SU-DHL-6 (cell line): ENCODE results near the gene PRKN.

Source experiments
- H2AFZ ChIP-seq: fragments of 200-600 bp; sonication (generic); 2 replicates; pipeline ENCODE4 v1.6.1; 2014; ENCODE audit warnings: low read depth, mild to moderate bottlenecking, moderate library complexity, mixed read lengths, antibody characterized with exemption, low read length; ENCODE audit not compliant: severe bottlenecking
- H3F3A ChIP-seq: fragments of 200-600 bp; shearing (Covaris generic); 2 replicates; pipeline ENCODE4 v1.6.0; 2016; ENCODE audit warnings: antibody characterized with exemption, mild to moderate bottlenecking; ENCODE audit not compliant: insufficient read depth
- H3K27ac ChIP-seq: fragments of 200-600 bp; sonication (generic); 2 replicates; pipeline ENCODE4 v1.5.1; 2016; ENCODE audit warnings: low read depth, mild to moderate bottlenecking, low read length, moderate library complexity, mixed read lengths
- H3K27me3 ChIP-seq: fragments of 200-600 bp; sonication (generic), shearing (Covaris generic); 2 replicates; pipeline ENCODE4 v1.6.0; 2014; ENCODE audit warnings: mild to moderate bottlenecking, low read length
- H3K36me3 ChIP-seq: fragments of 200-600 bp; sonication (generic); 2 replicates; pipeline ENCODE4 v1.6.1; 2014; ENCODE audit warnings: mild to moderate bottlenecking, low read length, mixed read lengths
- H3K4me2 ChIP-seq: fragments of 300-600, 200-600 bp; shearing (Covaris generic), sonication (generic); 2 replicates; pipeline ENCODE4 v1.6.0; 2014; ENCODE audit warnings: low read length, low read depth, mild to moderate bottlenecking; ENCODE audit not compliant: poor library complexity, severe bottlenecking
- H3K4me3 ChIP-seq: fragments of 200-600 bp; sonication (generic); 2 replicates; pipeline ENCODE4 v1.5.1; 2014; ENCODE audit warnings: antibody characterized with exemption, low read length, mild to moderate bottlenecking, mixed read lengths; ENCODE audit not compliant: insufficient read depth, poor library complexity, severe bottlenecking
- H3K79me2 ChIP-seq: fragments of 200-600 bp; sonication (generic); 2 replicates; pipeline ENCODE4 v1.6.1; 2014; ENCODE audit warnings: mild to moderate bottlenecking, low read length, moderate library complexity; ENCODE audit not compliant: insufficient read depth
- H3K9ac ChIP-seq: fragments of 200-600 bp; sonication (generic); 2 replicates; pipeline ENCODE4 v1.7.0; 2014; ENCODE audit warnings: mild to moderate bottlenecking, low read length
- H3K9me2 ChIP-seq: fragments of 200-600 bp; sonication (generic); replicated peaks from 2 replicates; pipeline ENCODE4 v1.6.1; 2014; ENCODE audit warnings: low read length; ENCODE audit not compliant: insufficient read depth
- H3K9me3 ChIP-seq: fragments of 200-600 bp; sonication (generic); 2 replicates; pipeline ENCODE4 v1.6.1; 2014; ENCODE audit warnings: low read length, mixed read lengths; ENCODE audit not compliant: insufficient read depth
- H4K20me1 ChIP-seq: fragments of 200-600 bp; sonication (generic); 2 replicates; pipeline ENCODE4 v1.6.1; 2014; ENCODE audit warnings: low read depth, mild to moderate bottlenecking, antibody characterized with exemption, low read length, moderate library complexity, mixed read lengths
- EZH2phosphoT487 ChIP-seq: fragments of 200-600 bp; sonication (generic), shearing (Covaris generic); conservative IDR thresholded peaks from 2 replicates; pipeline ENCODE4 v1.6.1; 2018; ENCODE audit warnings: mild to moderate bottlenecking, antibody characterized with exemption, low read length, moderate library complexity, mixed read lengths
- TF ChIP-seq, protein P1 (sequence below): fragments of 200-600 bp; sonication (generic); IDR thresholded peaks from one replicate; pipeline ENCODE4 v1.5.1; 2017; ENCODE audit warnings: antibody characterized with exemption, mild to moderate bottlenecking, low read length, moderate library complexity; ENCODE audit not compliant: insufficient read depth, poor library complexity, severe bottlenecking

Gene PRKN

DNA sequence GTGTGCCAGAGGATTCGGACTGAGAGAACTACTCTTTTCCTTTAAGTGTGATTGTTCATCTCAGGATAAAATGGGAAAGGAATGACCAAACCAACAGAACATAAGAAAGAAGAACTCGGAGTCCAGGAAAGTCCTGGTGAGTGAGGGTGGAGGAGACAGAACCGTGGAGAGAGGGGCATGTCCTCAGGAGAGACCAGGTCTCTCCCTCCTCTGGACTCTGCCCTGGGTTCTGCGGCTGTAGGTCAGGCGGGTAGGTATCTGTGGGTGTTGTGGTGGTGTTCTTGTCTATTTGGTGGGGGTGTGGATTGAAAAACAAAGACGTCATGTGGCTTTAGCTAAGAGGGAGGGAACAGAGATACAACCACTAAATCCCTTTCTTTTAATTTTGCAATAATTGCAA lies 1424.6 kb downstream of the PRKN start:
- no peak overlapping the region for H3K27ac ChIP-seq
- no peak for TF ChIP-seq EZH2phosphoT487
- TF ChIP-seq, protein P1, sequence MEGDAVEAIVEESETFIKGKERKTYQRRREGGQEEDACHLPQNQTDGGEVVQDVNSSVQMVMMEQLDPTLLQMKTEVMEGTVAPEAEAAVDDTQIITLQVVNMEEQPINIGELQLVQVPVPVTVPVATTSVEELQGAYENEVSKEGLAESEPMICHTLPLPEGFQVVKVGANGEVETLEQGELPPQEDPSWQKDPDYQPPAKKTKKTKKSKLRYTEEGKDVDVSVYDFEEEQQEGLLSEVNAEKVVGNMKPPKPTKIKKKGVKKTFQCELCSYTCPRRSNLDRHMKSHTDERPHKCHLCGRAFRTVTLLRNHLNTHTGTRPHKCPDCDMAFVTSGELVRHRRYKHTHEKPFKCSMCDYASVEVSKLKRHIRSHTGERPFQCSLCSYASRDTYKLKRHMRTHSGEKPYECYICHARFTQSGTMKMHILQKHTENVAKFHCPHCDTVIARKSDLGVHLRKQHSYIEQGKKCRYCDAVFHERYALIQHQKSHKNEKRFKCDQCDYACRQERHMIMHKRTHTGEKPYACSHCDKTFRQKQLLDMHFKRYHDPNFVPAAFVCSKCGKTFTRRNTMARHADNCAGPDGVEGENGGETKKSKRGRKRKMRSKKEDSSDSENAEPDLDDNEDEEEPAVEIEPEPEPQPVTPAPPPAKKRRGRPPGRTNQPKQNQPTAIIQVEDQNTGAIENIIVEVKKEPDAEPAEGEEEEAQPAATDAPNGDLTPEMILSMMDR, result no peak
- H3K27me3 ChIP-seq, result no peaks in the 10 kb centered on the region
- no peak overlapping the region for H3K4me2 ChIP-seq
- H3K4me3 ChIP-seq, result no peak overlapping the region
- no peaks in the 10 kb centered on the region for H3K36me3 ChIP-seq
- no peak overlapping the region for H2AFZ ChIP-seq
- no peak overlapping the region for H3K9ac ChIP-seq
- no peaks in the 10 kb centered on the region for H3K9me3 ChIP-seq
- H4K20me1 ChIP-seq, result no peaks in the 10 kb centered on the region
- no peaks in the 10 kb centered on the region for H3K9me2 ChIP-seq
- no peaks in the 10 kb centered on the region for H3K79me2 ChIP-seq
- H3F3A ChIP-seq, result no peaks in the 10 kb centered on the region

DNA sequence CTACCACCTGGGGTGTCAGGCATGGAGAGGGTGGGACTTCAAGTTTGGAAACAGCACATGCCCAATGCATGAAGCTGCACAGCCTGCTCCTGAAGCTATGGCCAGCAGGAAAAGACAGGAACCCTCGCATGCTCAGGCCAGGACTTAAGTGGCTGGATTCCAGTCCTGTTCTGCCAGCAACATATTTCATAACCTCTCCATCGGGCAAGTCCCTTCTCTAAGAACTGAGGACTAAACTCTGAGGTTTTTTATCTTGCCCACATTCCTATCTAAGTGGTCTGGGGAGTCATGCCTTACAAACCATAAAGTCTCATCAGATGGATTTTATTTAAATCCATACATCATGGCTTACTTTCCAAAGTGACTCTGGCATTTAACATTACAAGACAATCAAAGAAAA lies 1426.2 kb downstream of the PRKN start:
- no peaks in the 10 kb centered on the region for H4K20me1 ChIP-seq
- no peaks in the 10 kb centered on the region for H3K27me3 ChIP-seq
- no peaks in the 10 kb centered on the region for H3K79me2 ChIP-seq
- no peak overlapping the region for H2AFZ ChIP-seq
- H3K4me2 ChIP-seq, result no peak overlapping the region
- no peaks in the 10 kb centered on the region for H3K9me2 ChIP-seq
- 0 out of 2 replicates have a peak, but pooled peaks cover 3% of the 10 kb centered on the region for H3K9me3 ChIP-seq
- H3K4me3 ChIP-seq, result no peak overlapping the region
- H3K36me3 ChIP-seq, result no peaks in the 10 kb centered on the region
- H3K9ac ChIP-seq, result no peak overlapping the region
- TF ChIP-seq EZH2phosphoT487, result no peak
- TF ChIP-seq, protein P1, result no peak
- no peak overlapping the region for H3K27ac ChIP-seq
- no peaks in the 10 kb centered on the region for H3F3A ChIP-seq

DNA sequence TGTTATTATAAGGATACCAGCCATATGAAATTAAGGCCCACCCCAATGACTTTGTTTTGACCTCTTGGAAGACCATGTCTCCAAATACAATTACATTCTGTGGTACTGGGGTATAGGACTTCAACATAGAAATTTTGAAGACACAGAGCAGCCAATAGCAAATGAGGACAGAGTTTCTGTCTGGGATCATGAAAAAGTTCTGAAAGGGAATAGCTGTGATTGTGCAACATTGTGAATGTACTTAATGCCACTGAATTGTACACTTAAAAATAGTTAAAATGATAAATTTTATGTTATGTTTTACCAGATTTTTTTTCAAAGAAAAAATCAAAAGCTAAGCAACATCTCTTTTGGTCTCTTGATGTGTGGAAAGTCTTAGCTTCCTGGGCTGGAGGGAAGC lies 1426.7 kb downstream of the PRKN start:
- Histone ChIP-seq H3K4me2 (no peak overlapping the region), H4K20me1 (no peaks in the 10 kb centered on the region), H3K9me2 (no peaks in the 10 kb centered on the region), H3K27me3 (no peaks in the 10 kb centered on the region), H2AFZ (no peak overlapping the region), H3K79me2 (no peaks in the 10 kb centered on the region), H3K9ac (no peak overlapping the region), H3K9me3 (0 out of 2 replicates have a peak, but pooled peaks cover 3% of the 10 kb centered on the region), H3F3A (no peaks in the 10 kb centered on the region), H3K36me3 (no peaks in the 10 kb centered on the region), H3K27ac (no peak overlapping the region), H3K4me3 (no peak overlapping the region)
- TF ChIP-seq, protein P1, result no peak
- TF ChIP-seq EZH2phosphoT487, result no peak

DNA sequence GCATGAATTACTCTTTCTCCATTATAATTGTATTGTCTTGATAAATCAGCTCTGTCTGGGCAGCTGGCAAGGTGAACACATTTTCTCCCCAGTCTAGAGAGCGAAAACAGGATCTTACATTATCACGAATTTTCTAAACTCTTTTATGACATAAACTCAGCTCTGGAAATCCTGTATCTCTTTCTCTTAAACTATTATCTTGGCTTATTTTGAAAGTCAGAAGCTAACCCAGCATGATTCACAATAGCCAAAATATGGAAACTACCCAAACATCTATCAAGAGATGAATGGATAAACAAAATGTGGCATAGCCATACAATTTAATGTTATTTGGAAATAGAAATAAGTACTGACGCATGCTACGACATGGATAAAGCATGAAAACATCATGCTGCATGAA lies 1427.8 kb downstream of the PRKN start:
- no peaks in the 10 kb centered on the region for H3K36me3 ChIP-seq
- no peak overlapping the region for H3K9ac ChIP-seq
- H3K9me3 ChIP-seq, result 0 out of 2 replicates have a peak, but pooled peaks cover 3% of the 10 kb centered on the region
- H3K79me2 ChIP-seq, result no peaks in the 10 kb centered on the region
- H3K4me2 ChIP-seq, result no peak overlapping the region
- no peaks in the 10 kb centered on the region for H3F3A ChIP-seq
- no peak overlapping the region for H2AFZ ChIP-seq
- 0 out of 2 replicates have a peak, but pooled peaks cover 4% of the 10 kb centered on the region for H3K9me2 ChIP-seq
- no peaks in the 10 kb centered on the region for H3K27me3 ChIP-seq
- no peak for TF ChIP-seq EZH2phosphoT487
- TF ChIP-seq, protein P1, result no peak
- no peak overlapping the region for H3K27ac ChIP-seq
- no peak overlapping the region for H3K4me3 ChIP-seq
- H4K20me1 ChIP-seq, result no peaks in the 10 kb centered on the region
